ENCODE results near the gene PTPRB. TPM values are rescaled to one million over a fixed set of nuclear protein-coding genes. Genes with fewer than 3 reads are reported as not detected.

Gene PTPRB
- total and polyA plus RNA-seq, 2 of the 4 experiments (the other 2 are of a cell fraction), result 4.1 to 6.5 TPM

- H4K8ac ChIP-seq (ENCODE audit: low read depth in 2 of 2, low read length in 2 of 2), result no peak overlapping the region
- H2BK15ac ChIP-seq (ENCODE audit: low read depth, low read length), result no peak overlapping the region
- TF ChIP-seq MAFK (IDR thresholded peaks at IDR 0.05; ENCODE audit: low read depth, low read length) (no peak), RAD21 (IDR thresholded peaks at IDR 0.05; ENCODE audit: low read length) (no peak), FOS (IDR thresholded peaks at IDR 0.05; ENCODE audit: low read depth, low read length) (no peak), CTCF (conservative IDR thresholded peaks at IDR 0.05; ENCODE audit: low read depth, low read length) (no peak), USF2 (IDR thresholded peaks at IDR 0.05; ENCODE audit: low read depth, low read length) (no peak), CHD1 (IDR thresholded peaks at IDR 0.05; ENCODE audit: low read depth, low read length) (no peak), POLR2A (IDR thresholded peaks at IDR 0.05; ENCODE audit: low read depth, low read length) (no peak), CEBPB (IDR thresholded peaks at IDR 0.05; ENCODE audit: low read depth, low read length) (no peak), MAZ (IDR thresholded peaks at IDR 0.05; ENCODE audit: borderline replicate concordance, low read depth, low read length) (no peak), MXI1 (IDR thresholded peaks at IDR 0.05; ENCODE audit: borderline replicate concordance, low read depth, low read length) (no peak), RFX5 (IDR thresholded peaks at IDR 0.05; ENCODE audit: low read depth, low read length) (no peak), BHLHE40 (IDR thresholded peaks at IDR 0.05; ENCODE audit: low read depth, low read length) (no peak), RCOR1 (IDR thresholded peaks at IDR 0.05; ENCODE audit: insufficient replicate concordance, low read length) (no peak), NFE2L2 (IDR thresholded peaks at IDR 0.05; ENCODE audit: low read depth, low read length) (no peak), SMC3 (IDR thresholded peaks at IDR 0.05; ENCODE audit: low read depth, low read length) (no peak)
- TF ChIP-seq, protein P1, sequence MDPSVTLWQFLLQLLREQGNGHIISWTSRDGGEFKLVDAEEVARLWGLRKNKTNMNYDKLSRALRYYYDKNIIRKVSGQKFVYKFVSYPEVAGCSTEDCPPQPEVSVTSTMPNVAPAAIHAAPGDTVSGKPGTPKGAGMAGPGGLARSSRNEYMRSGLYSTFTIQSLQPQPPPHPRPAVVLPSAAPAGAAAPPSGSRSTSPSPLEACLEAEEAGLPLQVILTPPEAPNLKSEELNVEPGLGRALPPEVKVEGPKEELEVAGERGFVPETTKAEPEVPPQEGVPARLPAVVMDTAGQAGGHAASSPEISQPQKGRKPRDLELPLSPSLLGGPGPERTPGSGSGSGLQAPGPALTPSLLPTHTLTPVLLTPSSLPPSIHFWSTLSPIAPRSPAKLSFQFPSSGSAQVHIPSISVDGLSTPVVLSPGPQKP (IDR thresholded peaks at IDR 0.05; ENCODE audit: borderline replicate concordance, low read depth, low read length), result no peak
- dilution Hi-C loops (cut with HindIII; ENCODE audit: low sequenced_read_pairs, unreplicated experiment) (no loop called here), intact Hi-C loops (cut with micrococcal nuclease) (no loop called here), in situ Hi-C loops (cut with MboI; ENCODE audit: low sequenced_read_pairs) (no loop called here)
- H4K20me1 ChIP-seq (ENCODE audit: insufficient read depth, low read length), result no peaks in the 10 kb centered on the region
- H3K4me2 ChIP-seq (ENCODE audit: low read depth, low read length), result no peak overlapping the region
- H2AFZ ChIP-seq (replicated peaks; ENCODE audit: low read length, poor library complexity), result no peak overlapping the region
- H3K14ac ChIP-seq (replicated peaks; ENCODE audit: low read depth, low read length), result no peak overlapping the region
- no peak overlapping the region for H2AK5ac ChIP-seq (ENCODE audit: low read depth, low read length)
- no peaks in the 10 kb centered on the region for H3K79me1 ChIP-seq (ENCODE audit: low read depth in 1 of 2, low read length in 2 of 2)
- H3K23ac ChIP-seq (ENCODE audit: low read depth, low read length), result no peak overlapping the region
- H2AK9ac ChIP-seq (replicated peaks; ENCODE audit: low read depth, low read length, poor library complexity), result no peak overlapping the region
- no peak overlapping the region for H2BK5ac ChIP-seq (ENCODE audit: low read depth, low read length, poor library complexity, severe bottlenecking)
- no peaks in the 10 kb centered on the region for H3K4me1 ChIP-seq (ENCODE audit: control insufficient read depth, insufficient read depth, low read length)
- no peak overlapping the region for H4K5ac ChIP-seq (ENCODE audit: low read depth, low read length)
- ChIA-PET CTCF (no interaction called here), POLR2A (ENCODE audit: unreplicated experiment) (no interaction called here)
- no peak overlapping the region for H4K91ac ChIP-seq (ENCODE audit: insufficient read depth, low read depth, low read length)
- no peaks in the 10 kb centered on the region for H3K27me3 ChIP-seq (ENCODE audit: control insufficient read depth, insufficient read depth, low read length)
- no peak overlapping the region for H3K4me3 ChIP-seq (ENCODE audit: insufficient read depth, low read depth, low read length)
- DNase-seq (no peak), ATAC-seq (ENCODE audit: low read depth) (no peak)
- H3K18ac ChIP-seq (ENCODE audit: low read depth, low read length), result no peak overlapping the region
- no peak overlapping the region for H3K27ac ChIP-seq (ENCODE audit: insufficient read depth, low read length)
- no peak overlapping the region for H3K4ac ChIP-seq (ENCODE audit: low read depth, low read length)
- no TSS peak for BruUV-seq (replicated peaks)
- no peak overlapping the region for H2BK120ac ChIP-seq (ENCODE audit: low read depth, low read length)
- H3K9me3 ChIP-seq (ENCODE audit: control insufficient read depth, insufficient read depth, low read length), result no peaks in the 10 kb centered on the region
- no peaks in the 10 kb centered on the region for H3K36me3 ChIP-seq (ENCODE audit: control insufficient read depth, insufficient read depth, low read length)
- H3K9ac ChIP-seq (ENCODE audit: low read depth, low read length), result no peak overlapping the region
- no peak overlapping the region for H2BK20ac ChIP-seq (ENCODE audit: low read depth, low read length)
- H3K9me1 ChIP-seq (ENCODE audit: insufficient read depth, low read length), result no peaks in the 10 kb centered on the region
- WGBS, 2 experiments (ENCODE audit: extremely low coverage in 2 of 2, insufficient read length in 1 of 2), result no CpG with 5 or more reads among the region's 7 CpGs
- H3K56ac ChIP-seq (ENCODE audit: extremely low read depth, insufficient read depth, low read length), result no peak overlapping the region
Measured at GRCh38 chr12:70534466-70534865, 102.8 kb downstream of the PTPRB start.
